A549 (cell line): ENCODE measurements around the gene DEPDC1B. TPM values are rescaled to one million over a fixed set of nuclear protein-coding genes. Genes with fewer than 3 reads are reported as not detected.
A peak's percentile ranks its signal among the peaks of the same experiment; 100 is the strongest.

Source experiments
- ATAC-seq, 2 experiments: fragments of 200-7000 bp in 1 of 2; fragments of >200 bp in 1 of 2; cut with Nextera tagmentation in 1 of 2; cut with Tn5 transposase in 1 of 2; 3 replicates each; pipeline versions ENCODE4 v1.8.0 to v1.9.1; 2018 to 2020; ENCODE audit warnings: mild to moderate bottlenecking in 1 of 2, moderate library complexity in 1 of 2
- CTCF ChIA-PET: fragments of 300-600 bp; sonication (Branson Sonifier 250); formaldehyde crosslinking; extraction: SDS; loops from one replicate; lab custom pipeline; 2021; ENCODE audit warnings: antibody characterized with exemption, inconsistent platforms; lab: Yijun Ruan, JAX
- POLR2A ChIA-PET: fragments of 350-600 bp; formaldehyde crosslinking; extraction: SDS; loops from one replicate; lab custom pipeline; 2021; ENCODE audit warnings: antibody characterized with exemption, inconsistent platforms; lab: Yijun Ruan, JAX
- DNase-seq, 2 experiments: peaks; one replicate each; pipeline versions ENCODE4 v3.0.0 to v3.0.0-alpha.2; 2011 to 2016; ENCODE audit warnings: low read depth in 1 of 2, low spot score in 1 of 2
- FAIRE-seq: peaks from 2 replicates; lab custom pipeline; 2011; peaks lifted over from hg19 to GRCh38; lab: Jason Lieb, UNC
- H3K27ac ChIP-seq, 2 experiments: fragments of >200 bp; sonication (Bioruptor Twin); formaldehyde crosslinking; 3 replicates each; pipeline ENCODE4 v1.5.1; 2016 to 2017
- H3K4me1 ChIP-seq: fragments of >200 bp; sonication (Bioruptor Twin); formaldehyde crosslinking; 3 replicates; pipeline ENCODE4 v1.6.1; 2016
- H3K4me2 ChIP-seq: fragments of >200 bp; sonication (Bioruptor Twin); formaldehyde crosslinking; 3 replicates; pipeline ENCODE4 v1.6.1; 2016
- H3K4me3 ChIP-seq: fragments of >200 bp; sonication (Bioruptor Twin); formaldehyde crosslinking; 3 replicates; pipeline ENCODE4 v1.5.1; 2016
- H3K9me3 ChIP-seq: fragments of >200 bp; sonication (Bioruptor Twin); formaldehyde crosslinking; 3 replicates; pipeline ENCODE4 v1.6.1; 2016
- BCL3 ChIP-seq: fragments of >200 bp; sonication (Bioruptor Twin); formaldehyde crosslinking; IDR thresholded peaks from 3 replicates; pipeline ENCODE4 v1.6.1; 2016
- BHLHE40 ChIP-seq: IDR thresholded peaks from 2 replicates; pipeline ENCODE4 v1.6.1; 2012; ENCODE audit warnings: low read depth, low read length, inconsistent platforms
- CHD2 ChIP-seq: fragments of 150-350 bp; IDR thresholded peaks from 2 replicates; pipeline ENCODE4 v1.6.1; 2014; ENCODE audit warnings: low read length; ENCODE audit not compliant: partially characterized antibody
- FOSL2 ChIP-seq, 2 experiments: fragments of 450-650 bp in 1 of 2; fragments of >200 bp in 1 of 2; sonication (Bioruptor Twin) in 1 of 2; formaldehyde crosslinking; IDR thresholded peaks; 2 replicates each; pipeline versions ENCODE4 v1.5.0 to v1.6.1; 2016 to 2020; ENCODE audit warnings: mild to moderate bottlenecking in 1 of 2, moderate library complexity in 1 of 2
- FOXS1 ChIP-seq: fragments of 250-450 bp; sonication (Bioruptor Pico); IDR thresholded peaks from 2 replicates; pipeline ENCODE4 v1.5.0; 2020; ENCODE audit warnings: mild to moderate bottlenecking, moderate library complexity
- GATA3 ChIP-seq: IDR thresholded peaks from 2 replicates; pipeline ENCODE4 v1.6.1; 2012; ENCODE audit warnings: borderline replicate concordance
- HOXA7 ChIP-seq: fragments of 250-450 bp; sonication (Bioruptor Pico); IDR thresholded peaks from 2 replicates; pipeline ENCODE4 v1.5.0; 2020; ENCODE audit warnings: mild to moderate bottlenecking, moderate library complexity
- HOXB13 ChIP-seq: fragments of 250-450 bp; sonication (Bioruptor Pico); IDR thresholded peaks from 2 replicates; pipeline ENCODE4 v1.5.0; 2020; ENCODE audit warnings: low read depth, mild to moderate bottlenecking, moderate library complexity
- HOXB5 ChIP-seq: fragments of 250-450 bp; sonication (Bioruptor Pico); IDR thresholded peaks from 2 replicates; pipeline ENCODE4 v1.5.0; 2020; ENCODE audit warnings: mild to moderate bottlenecking, moderate library complexity
- JUNB ChIP-seq: fragments of >200 bp; sonication (Bioruptor Twin); formaldehyde crosslinking; IDR thresholded peaks from 2 replicates; pipeline ENCODE4 v1.6.1; 2016
- KDM1A ChIP-seq: fragments of 200-600 bp; sonication (generic); IDR thresholded peaks from 2 replicates; pipeline ENCODE4 v1.6.1; 2016; ENCODE audit warnings: low read depth, mild to moderate bottlenecking
- MAZ ChIP-seq: fragments of 150-350 bp; IDR thresholded peaks from 2 replicates; pipeline ENCODE4 v1.6.1; 2014; ENCODE audit warnings: antibody characterized with exemption, low read depth, low read length, borderline replicate concordance
- NPAS2 ChIP-seq: fragments of 250-450 bp; sonication (Bioruptor Pico); IDR thresholded peaks from 2 replicates; pipeline ENCODE4 v1.8.0; 2022; ENCODE audit warnings: mild to moderate bottlenecking, moderate library complexity, borderline replicate concordance
- RAD21 ChIP-seq, 2 experiments: fragments of >200 bp in 1 of 2; sonication (Bioruptor Twin) in 1 of 2; formaldehyde crosslinking in 1 of 2; IDR thresholded peaks in 1 of 2; conservative IDR thresholded peaks in 1 of 2; 2 replicates in 1 of 2; 3 replicates in 1 of 2; pipeline ENCODE4 v1.6.1; 2012 to 2018; ENCODE audit warnings: inconsistent platforms in 1 of 2
- RCOR1 ChIP-seq: fragments of 150-350 bp; IDR thresholded peaks from 2 replicates; pipeline ENCODE4 v1.6.1; 2014; ENCODE audit warnings: antibody characterized with exemption, low read length, low read depth
- RFX5 ChIP-seq: fragments of 450-650 bp; IDR thresholded peaks from 2 replicates; pipeline ENCODE4 v1.7.1; 2014; ENCODE audit warnings: antibody characterized with exemption, mild to moderate bottlenecking, moderate library complexity
- RNF2 ChIP-seq: fragments of 200-600 bp; sonication (generic); IDR thresholded peaks from 2 replicates; pipeline ENCODE4 v1.6.1; 2016; ENCODE audit warnings: low read depth, mild to moderate bottlenecking, antibody characterized with exemption, moderate library complexity, borderline replicate concordance
- SREBF2 ChIP-seq: fragments of 450-650 bp; IDR thresholded peaks from 2 replicates; pipeline ENCODE4 v1.6.1; 2014; ENCODE audit warnings: mild to moderate bottlenecking, moderate library complexity
- TFCP2L1 ChIP-seq: fragments of 250-450 bp; sonication (Bioruptor Pico); IDR thresholded peaks from 2 replicates; pipeline ENCODE4 v1.5.0; 2021; ENCODE audit warnings: mild to moderate bottlenecking
- ZFP36 ChIP-seq: fragments of 450-650 bp; IDR thresholded peaks from 2 replicates; pipeline ENCODE4 v1.6.1; 2014; ENCODE audit warnings: borderline replicate concordance; ENCODE audit not compliant: partially characterized antibody
- WGBS: methylation state at CpG from one replicate; pipeline ENCODE4 v1.1.6; 2017; ENCODE audit errors: missing lambda C conversion rate; 5-methylcytosine and 5-hydroxymethylcytosine counted together
- polyA plus RNA-seq, 4 experiments: library from polyadenylated mRNA; depleted of rRNA in 3 of 4; stranded (reverse); fragments of >200 nt; fragmentation: RNase III in 1 of 4; extraction: RNeasy Plus Mini Kit Qiagen cat#74134 plus additional on column Dnase treatment in 1 of 4; gene quantifications; 2 replicates in 3 of 4; 3 replicates in 1 of 4; pipeline ENCODE4 v1.2.3, GENCODE V29; 2011 to 2017
- TF ChIP-seq, protein P1 (sequence below): fragments of 250-450 bp; sonication (Bioruptor Pico); IDR thresholded peaks from 2 replicates; pipeline ENCODE4 v1.5.0; 2020; ENCODE audit warnings: low read depth, mild to moderate bottlenecking, moderate library complexity
- TF ChIP-seq, protein P2 (sequence below): fragments of >200 bp; sonication (Bioruptor Twin); formaldehyde crosslinking; IDR thresholded peaks from 3 replicates; pipeline ENCODE4 v1.5.1; 2016

The DEPDC1B gene
- polyA plus RNA-seq, 2 of the 4 experiments (the other 2 are of a cell fraction): 17.4 to 34.8 TPM

DNA sequence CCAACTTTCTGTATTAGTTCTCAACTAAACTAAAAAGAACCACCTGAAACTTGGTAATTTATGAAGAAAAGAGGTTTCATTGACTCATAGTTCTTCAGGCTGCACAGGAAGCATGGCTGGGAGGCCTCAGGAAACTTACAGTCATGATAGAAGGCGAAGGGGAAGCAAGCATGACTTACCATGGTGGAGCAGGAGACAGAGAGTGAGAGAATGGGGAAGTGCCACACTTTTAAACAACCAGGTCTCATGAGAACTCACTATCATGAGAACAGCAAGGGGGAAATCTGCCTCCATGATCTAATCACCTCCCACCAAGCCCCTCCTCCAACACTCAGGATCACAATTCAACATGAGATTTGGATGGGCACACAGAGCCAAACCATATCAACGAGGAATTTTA, 123.5 kb downstream of the DEPDC1B start:
- ChIA-PET CTCF (no interaction called here), POLR2A (no interaction called here)
- Histone ChIP-seq H3K27ac (no peak overlapping the region), H3K4me3 (no peak overlapping the region), H3K4me2 (no peak overlapping the region), H3K9me3 (no peaks in the 10 kb centered on the region), H3K4me1 (no peaks in the 10 kb centered on the region)
- FAIRE-seq (no peak), DNase-seq (no peak), ATAC-seq (no peak)
- TF ChIP-seq HOXB5: no peak
- no peak for TF ChIP-seq BCL3
- TF ChIP-seq HOXB13 (CRISPR knock-in tag): no peak
- no peak for TF ChIP-seq RFX5
- WGBS: 61% methylated on average over 2 of the region's 2 CpGs

DNA sequence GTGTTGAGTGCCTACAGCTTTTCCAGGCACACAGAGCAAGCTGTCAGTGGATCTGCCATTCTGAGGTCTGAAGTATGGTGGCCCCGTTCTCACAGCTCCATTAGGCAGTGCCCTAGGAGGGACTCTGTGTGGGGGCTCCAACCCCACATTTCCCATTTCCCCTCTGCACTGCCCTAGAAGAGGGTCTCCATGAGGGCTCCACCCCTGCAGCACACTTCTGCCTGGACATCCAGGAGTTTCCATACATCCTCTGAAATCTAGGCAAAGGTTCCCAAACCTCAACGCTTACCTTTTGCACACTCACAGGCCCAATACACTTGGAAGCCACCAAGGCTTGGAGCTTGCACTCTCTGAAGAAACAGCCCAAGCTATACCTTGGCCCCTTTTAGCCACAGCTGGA, 131.3 kb downstream of the DEPDC1B start:
- peaks cover 16% of the 10 kb centered on the region; the same call in 2 of the 3 replicates for H3K9me3 ChIP-seq
- no peak overlapping the region for H3K4me2 ChIP-seq
- no peaks in the 10 kb centered on the region for H3K4me1 ChIP-seq
- FAIRE-seq: no peak
- no peak for ATAC-seq
- ChIA-PET CTCF (no interaction called here), POLR2A (no interaction called here)
- H3K27ac ChIP-seq: no peak overlapping the region
- TF ChIP-seq ZFP36: peak; percentile 60
- no peak for TF ChIP-seq NPAS2 (CRISPR knock-in tag)
- no peak for TF ChIP-seq HOXA7 (CRISPR knock-in tag)
- no peak for TF ChIP-seq BHLHE40
- TF ChIP-seq, protein P1, sequence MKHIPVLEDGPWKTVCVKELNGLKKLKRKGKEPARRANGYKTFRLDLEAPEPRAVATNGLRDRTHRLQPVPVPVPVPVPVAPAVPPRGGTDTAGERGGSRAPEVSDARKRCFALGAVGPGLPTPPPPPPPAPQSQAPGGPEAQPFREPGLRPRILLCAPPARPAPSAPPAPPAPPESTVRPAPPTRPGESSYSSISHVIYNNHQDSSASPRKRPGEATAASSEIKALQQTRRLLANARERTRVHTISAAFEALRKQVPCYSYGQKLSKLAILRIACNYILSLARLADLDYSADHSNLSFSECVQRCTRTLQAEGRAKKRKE (CRISPR knock-in tag): no peak
- TF ChIP-seq, all 56 proteins: peak for 1
- no peak overlapping the region for H3K4me3 ChIP-seq
- 72% methylated on average over 2 of the region's 2 CpGs for WGBS
- peak in 1 of 2 experiments; percentile 9 for DNase-seq

DNA sequence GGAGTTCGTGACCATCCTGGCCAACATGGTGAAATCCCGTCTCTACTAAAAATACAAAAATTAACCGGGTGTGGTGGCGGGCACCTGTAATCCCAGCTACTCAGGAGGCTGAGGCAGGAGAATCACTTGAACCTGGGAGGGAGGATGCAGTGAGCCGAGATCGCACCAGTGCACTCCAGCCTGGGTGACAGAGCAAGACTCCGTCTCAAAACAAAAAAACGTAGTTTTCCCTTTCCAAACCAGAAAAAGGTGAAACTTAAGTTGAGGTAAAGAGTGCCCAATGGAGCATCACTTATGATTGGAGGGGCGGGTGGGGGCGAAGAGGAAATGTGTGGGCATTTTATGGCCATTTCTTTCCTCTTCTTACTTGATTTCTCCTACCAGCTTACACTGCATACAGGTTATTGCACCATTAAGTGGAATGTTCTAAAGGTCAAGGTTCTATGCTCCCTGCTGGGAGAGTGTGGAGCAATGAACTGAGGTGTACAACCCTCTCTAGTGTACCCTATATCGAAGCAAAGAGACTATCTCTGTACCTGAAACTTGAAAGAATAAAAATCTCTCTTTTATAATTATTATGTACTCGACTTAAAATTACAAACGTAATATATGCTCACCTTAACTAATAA, 136.2 kb downstream of the DEPDC1B start:
- 73% methylated on average over 13 of the region's 13 CpGs for WGBS
- DNase-seq (no peak), FAIRE-seq (no peak), ATAC-seq (no peak)
- no peak for TF ChIP-seq RNF2
- no peak for TF ChIP-seq TFCP2L1
- no peak for TF ChIP-seq CHD2
- no peak for TF ChIP-seq FOXS1
- TF ChIP-seq MAZ: no peak
- TF ChIP-seq, protein P2, sequence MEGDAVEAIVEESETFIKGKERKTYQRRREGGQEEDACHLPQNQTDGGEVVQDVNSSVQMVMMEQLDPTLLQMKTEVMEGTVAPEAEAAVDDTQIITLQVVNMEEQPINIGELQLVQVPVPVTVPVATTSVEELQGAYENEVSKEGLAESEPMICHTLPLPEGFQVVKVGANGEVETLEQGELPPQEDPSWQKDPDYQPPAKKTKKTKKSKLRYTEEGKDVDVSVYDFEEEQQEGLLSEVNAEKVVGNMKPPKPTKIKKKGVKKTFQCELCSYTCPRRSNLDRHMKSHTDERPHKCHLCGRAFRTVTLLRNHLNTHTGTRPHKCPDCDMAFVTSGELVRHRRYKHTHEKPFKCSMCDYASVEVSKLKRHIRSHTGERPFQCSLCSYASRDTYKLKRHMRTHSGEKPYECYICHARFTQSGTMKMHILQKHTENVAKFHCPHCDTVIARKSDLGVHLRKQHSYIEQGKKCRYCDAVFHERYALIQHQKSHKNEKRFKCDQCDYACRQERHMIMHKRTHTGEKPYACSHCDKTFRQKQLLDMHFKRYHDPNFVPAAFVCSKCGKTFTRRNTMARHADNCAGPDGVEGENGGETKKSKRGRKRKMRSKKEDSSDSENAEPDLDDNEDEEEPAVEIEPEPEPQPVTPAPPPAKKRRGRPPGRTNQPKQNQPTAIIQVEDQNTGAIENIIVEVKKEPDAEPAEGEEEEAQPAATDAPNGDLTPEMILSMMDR: no peak
- TF ChIP-seq SREBF2: no peak
- no peak for TF ChIP-seq FOSL2 (IDR thresholded peaks at IDR 0.05)
- no peak for TF ChIP-seq FOSL2 (CRISPR knock-in tag; IDR thresholded peaks at IDR 0.05)
- TF ChIP-seq JUNB: no peak
- no peak for TF ChIP-seq RCOR1
- TF ChIP-seq KDM1A: no peak
- no peak for TF ChIP-seq BCL3
- TF ChIP-seq GATA3: no peak
- TF ChIP-seq RAD21 (conservative IDR thresholded peaks at IDR 0.05 in 1 of 2, IDR thresholded peaks at IDR 0.05 in 1 of 2): no peak
- Histone ChIP-seq H3K9me3 (peaks cover 12% of the 10 kb centered on the region; the same call in 2 of the 3 replicates), H3K4me3 (no peak overlapping the region), H3K4me2 (no peak overlapping the region), H3K4me1 (no peaks in the 10 kb centered on the region), H3K27ac (no peak overlapping the region)
- ChIA-PET POLR2A (no interaction called here), CTCF (no interaction called here)
